Stomach (tissue), 9 donors: Measurements from ENCODE around the gene DNAAF8. TPM values are rescaled to one million over a fixed set of nuclear protein-coding genes. Genes with fewer than 3 reads are reported as not detected.

ENCODE experiments used
- DNase-seq, 2 donors: peaks; one replicate each; pipeline versions ENCODE4 v3.0.0 to v3.0.0-alpha.2; 2013 to 2019
- H3K27ac ChIP-seq, 5 donors: fragments of 200-600 bp in 4 of 5; sonication (generic) in 4 of 5; one replicate each; pipeline ENCODE4 v1.5.1; 2013 to 2019; ENCODE audit warnings: mild to moderate bottlenecking in 1 of 5, moderate library complexity in 1 of 5
- H3K27me3 ChIP-seq, 3 donors: fragments of 200-600 bp; sonication (generic); one replicate each; pipeline ENCODE4 v1.5.1; 2017 to 2019; ENCODE audit warnings: mixed run types in 1 of 3
- H3K36me3 ChIP-seq, 4 donors: fragments of 200-600 bp; sonication (generic); 1 replicate in 3 of 4; 2 replicates in 1 of 4; pipeline ENCODE4 v1.5.1; 2016 to 2019
- H3K4me1 ChIP-seq, 4 donors: fragments of 200-600 bp; sonication (generic); one replicate each; pipeline ENCODE4 v1.5.1; 2016 to 2019
- H3K4me3 ChIP-seq, 4 donors: fragments of 200-600 bp; sonication (generic) in 3 of 4; one replicate each; pipeline ENCODE4 v1.5.1; 2016 to 2019; ENCODE audit warnings: mild to moderate bottlenecking in 1 of 4
- H3K9me3 ChIP-seq, 4 donors: fragments of 200-600 bp; sonication (generic); one replicate each; pipeline ENCODE4 v1.5.1; 2016 to 2019
- CTCF ChIP-seq, 7 experiments: fragments of 450-650 bp in 4 of 7; fragments of 200-600 bp in 3 of 7; sonication (generic) in 3 of 7; IDR thresholded peaks; one replicate each; pipeline ENCODE4 v1.5.1; 2016 to 2019; ENCODE audit warnings: antibody characterized with exemption in 7 of 7, control low read depth in 2 of 7, mild to moderate bottlenecking in 1 of 7
- EP300 ChIP-seq: sonication (generic); formaldehyde crosslinking; IDR thresholded peaks from one replicate; pipeline ENCODE4 v1.6.1; 2017; ENCODE audit warnings: antibody characterized with exemption
- POLR2A ChIP-seq, 4 donors: fragments of 450-650 bp; IDR thresholded peaks; one replicate each; pipeline ENCODE4 v1.6.1; 2016; ENCODE audit warnings: antibody characterized with exemption in 4 of 4, control low read depth in 2 of 4, mild to moderate bottlenecking in 1 of 4, moderate library complexity in 1 of 4
- POLR2AphosphoS5 ChIP-seq, 3 donors: sonication (generic); formaldehyde crosslinking; IDR thresholded peaks; one replicate each; pipeline ENCODE4 v1.6.1; 2016; ENCODE audit warnings: antibody characterized with exemption in 3 of 3
- WGBS, 5 donors: extraction: QIAGEN DNeasy Blood & Tissue Kit in 3 of 5; methylation state at CpG; one replicate each; pipeline versions ENCODE4 v1.1.5 to v1.1.7; 2013 to 2018; 5-methylcytosine and 5-hydroxymethylcytosine counted together
- intact Hi-C: fragments of 100-400 bp; cut with DNase I; formaldehyde crosslinking; loops from one replicate; pipeline ENCODE4 v1.15.1; 2023; ENCODE audit warnings: low total_unique reads
- polyA plus RNA-seq, 3 donors: library from polyadenylated mRNA; stranded (reverse); fragments of 200-250 nt; gene quantifications; one replicate each; pipeline ENCODE4 v1.2.3, GENCODE V29; 2013
- total RNA-seq, 5 donors: library from RNA; depleted of rRNA; stranded (reverse); fragments of >200 nt; gene quantifications; one replicate each; pipeline versions ENCODE4 v1.1.0 to v1.2.3, GENCODE V29; 2014 to 2016
- donor health status: healthy with polysubstance abuse.
- donor health status: Bipolar disorder and iron deficiency.
- donor health status: healthy.

Gene DNAAF8
- total and polyA plus RNA-seq, 8 donors, result 0.68 to 1.8 (median 1.2) TPM; not detected in 5

- TF ChIP-seq CTCF (IDR thresholded peaks at IDR 0.05) (no peak), POLR2AphosphoS5 (IDR thresholded peaks at IDR 0.05) (no peak), EP300 (no peak), POLR2A (IDR thresholded peaks at IDR 0.05) (no peak)
- WGBS, 5 donors, result 57 to 78% (median 65%) methylated on average over 3 of the region's 3 CpGs
- no peak for DNase-seq
- Histone ChIP-seq H3K27ac (no peak overlapping the region), H3K4me3 (no peak overlapping the region), H3K27me3 (no peaks in the 10 kb centered on the region), H3K9me3 (no peaks in the 10 kb centered on the region), H3K36me3 (no peaks in the 10 kb centered on the region), H3K4me1 (peaks cover 9 to 21% (median 19%) of the 10 kb centered on the region in 4 donors)
- intact Hi-C loops, result no loop called here
Measured at GRCh38 chr16:4771646-4772045, 37.3 kb downstream of the DNAAF8 start.

DNA sequence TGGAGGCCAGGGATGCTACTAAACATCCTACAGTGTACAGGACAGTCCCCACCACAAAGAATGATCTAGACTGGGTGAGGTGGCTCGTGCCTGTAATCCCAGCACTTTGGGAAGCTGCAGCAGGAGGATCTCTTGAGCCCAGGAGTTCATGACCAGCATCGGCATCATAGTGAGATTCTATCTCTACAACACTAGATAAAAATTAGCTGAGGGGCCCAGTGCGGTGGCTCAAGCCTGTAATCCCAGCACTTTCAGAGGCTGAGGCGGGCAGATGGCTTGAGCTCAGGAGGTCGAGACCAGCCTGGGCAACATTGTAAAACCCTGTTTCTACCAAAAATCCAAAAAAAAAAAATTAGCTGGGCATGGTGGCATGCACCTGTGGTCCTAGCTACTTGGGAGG lies 38.0 kb downstream of the DNAAF8 start:
- no peak for TF ChIP-seq POLR2AphosphoS5 (IDR thresholded peaks at IDR 0.05)
- no peak for TF ChIP-seq CTCF (IDR thresholded peaks at IDR 0.05)
- no peak for TF ChIP-seq POLR2A (IDR thresholded peaks at IDR 0.05)
- no peak for TF ChIP-seq EP300
- DNase-seq, result no peak
- no peak overlapping the region for H3K27ac ChIP-seq
- no peaks in the 10 kb centered on the region for H3K27me3 ChIP-seq
- H3K36me3 ChIP-seq, result no peaks in the 10 kb centered on the region
- H3K4me1 ChIP-seq, result peaks cover 9 to 17% (median 17%) of the 10 kb centered on the region in 4 donors
- H3K4me3 ChIP-seq, result no peak overlapping the region
- intact Hi-C loops, result no loop called here
- 80 to 91% (median 86%) methylated on average over 5 of the region's 5 CpGs for WGBS, 5 donors
- no peaks in the 10 kb centered on the region for H3K9me3 ChIP-seq

- TF ChIP-seq EP300, result no peak
- no peak for TF ChIP-seq CTCF (IDR thresholded peaks at IDR 0.05)
- no peak for TF ChIP-seq POLR2A (IDR thresholded peaks at IDR 0.05)
- no peak for TF ChIP-seq POLR2AphosphoS5 (IDR thresholded peaks at IDR 0.05)
Measured at GRCh38 chr16:4775005-4775404, 40.7 kb downstream of the DNAAF8 start.

GRCh38 chr16:4776141-4776705 lies 41.9 kb downstream of the DNAAF8 start:
- H3K4me1 ChIP-seq, result no peaks in the 10 kb centered on the region
- no peak for TF ChIP-seq EP300
- TF ChIP-seq CTCF (IDR thresholded peaks at IDR 0.05), result no peak
- no peak for TF ChIP-seq POLR2AphosphoS5 (IDR thresholded peaks at IDR 0.05)
- no peaks in the 10 kb centered on the region for H3K9me3 ChIP-seq
- intact Hi-C loops, result no loop called here
- no peak overlapping the region for H3K4me3 ChIP-seq
- no peaks in the 10 kb centered on the region for H3K27me3 ChIP-seq
- DNase-seq, result no peak
- H3K27ac ChIP-seq, result no peak overlapping the region
- WGBS, 5 donors, result 92 to 100% (median 94%) methylated on average over 2 of the region's 2 CpGs
- H3K36me3 ChIP-seq, result no peaks in the 10 kb centered on the region

More at GRCh38 chr16:4775005-4775404, 40.7 kb downstream of the DNAAF8 start:
- no peak overlapping the region for H3K4me3 ChIP-seq
- H3K27ac ChIP-seq, result no peak overlapping the region
- no peaks in the 10 kb centered on the region for H3K4me1 ChIP-seq
- H3K9me3 ChIP-seq, result no peaks in the 10 kb centered on the region
- intact Hi-C loops, result no loop called here
- 79 to 90% (median 89%) methylated on average over 7 to 13 of the region's 13 CpGs; no CpG with 5 or more reads in 1 of the 5 donors for WGBS, 5 donors
- no peaks in the 10 kb centered on the region for H3K36me3 ChIP-seq
- no peaks in the 10 kb centered on the region for H3K27me3 ChIP-seq
- no peak for DNase-seq
